Activated CD8-positive, alpha-beta T cell treated with anti-CD3 and anti-CD28 coated beads for 36 hours (primary cell): ENCODE data around the gene PEX16. TPM values are rescaled to one million over a fixed set of nuclear protein-coding genes. Genes with fewer than 3 reads are reported as not detected.
A peak's percentile ranks its signal among the peaks of the same experiment; 100 is the strongest.
"Not testable (repeated sequence)": the region's sequence is repeated elsewhere in the genome, so short reads cannot be mapped to it uniquely, and the experiment has no call there.

Experiments used
- ATAC-seq: fragments of 200-7000 bp; cut with Tn5 transposase; one replicate; pipeline ENCODE4 v1.10.0; 2021; ENCODE audit warnings: mild to moderate bottlenecking, moderate library complexity
- CTCF ChIA-PET: fragments of 350-600 bp; sonication (Branson Sonifier 250); formaldehyde crosslinking; loops from one replicate; lab custom pipeline; 2021; ENCODE audit warnings: antibody characterized with exemption; lab: Charles Lee
- POLR2A ChIA-PET: fragments of 350-600 bp; sonication (Branson Sonifier 250); formaldehyde crosslinking; loops from one replicate; lab custom pipeline; 2021; ENCODE audit warnings: antibody characterized with exemption; lab: Charles Lee
- DNase-seq: peaks from one replicate; pipeline ENCODE4 v3.0.0-alpha.2; 2020
- H3K27ac Mint-ChIP-seq: one replicate; pipeline ENCODE4 v1.8.0; 2021; ENCODE audit warnings: mild to moderate bottlenecking, mixed read lengths
- H3K27me3 Mint-ChIP-seq: one replicate; pipeline ENCODE4 v1.8.0; 2021; ENCODE audit warnings: mixed read lengths
- H3K36me3 Mint-ChIP-seq: one replicate; pipeline ENCODE4 v1.8.0; 2021; ENCODE audit warnings: low read depth, mixed read lengths
- H3K4me1 Mint-ChIP-seq: one replicate; pipeline ENCODE4 v1.8.0; 2021; ENCODE audit warnings: low read depth, mixed read lengths
- H3K4me3 Mint-ChIP-seq: one replicate; pipeline ENCODE4 v1.8.0; 2021; ENCODE audit warnings: mild to moderate bottlenecking, moderate library complexity, mixed read lengths
- H3K9me3 Mint-ChIP-seq: one replicate; pipeline ENCODE4 v1.8.0; 2021; ENCODE audit warnings: mixed read lengths
- CTCF ChIP-seq: fragments of 200-600 bp; IDR thresholded peaks from one replicate; pipeline ENCODE4 v1.8.0; 2022; ENCODE audit warnings: antibody characterized with exemption, mild to moderate bottlenecking
- intact Hi-C: fragments of 100-400 bp; cut with micrococcal nuclease; formaldehyde crosslinking; loops from one replicate; pipeline ENCODE4 v1.10.0; 2022
- total RNA-seq, 2 experiments: library from RNA; stranded (reverse); gene quantifications; one replicate each; pipeline ENCODE4 v1.2.3, GENCODE V29; 2021

Gene PEX16
- total RNA-seq, 2 experiments from 2014 or later, result 34.4 to 35.2 TPM

GRCh38 chr11:45900916-45901617 lies 16.6 kb downstream of the PEX16 start:
- ATAC-seq (no peak), DNase-seq (no peak)
- H3K4me1 Mint-ChIP-seq, result peaks cover 5% of the 10 kb centered on the region
- peak overlapping the region; percentile 57 for H3K4me3 Mint-ChIP-seq
- H3K36me3 Mint-ChIP-seq, result no peaks in the 10 kb centered on the region
- TF ChIP-seq CTCF, result no peak
- ChIA-PET CTCF (no interaction called here), POLR2A (interaction anchor here (0.9 kb wide), 1 partner anchor 17 kb away, joined by 3 read pairs; no protein-coding TSS in a partner anchor)
- intact Hi-C loops, result no loop called here
- H3K27me3 Mint-ChIP-seq, result peaks cover 9% of the 10 kb centered on the region
- no peak overlapping the region for H3K27ac Mint-ChIP-seq
- no peaks in the 10 kb centered on the region for H3K9me3 Mint-ChIP-seq

- H3K4me3 Mint-ChIP-seq, result peak overlapping the region; percentile 57
- H3K9me3 Mint-ChIP-seq, H3K27ac Mint-ChIP-seq, ATAC-seq, intact Hi-C loops, CTCF ChIA-PET, H3K4me1 Mint-ChIP-seq, POLR2A ChIA-PET, H3K36me3 Mint-ChIP-seq, H3K27me3 Mint-ChIP-seq, DNase-seq: not testable (repeated sequence)
Observed at GRCh38 chr11:45900175-45900800, 17.4 kb downstream of the PEX16 start.

GRCh38 chr11:45899448-45900174 lies 18.1 kb downstream of the PEX16 start:
- H3K36me3 Mint-ChIP-seq, result no peaks in the 10 kb centered on the region
- H3K27me3 Mint-ChIP-seq, result peaks cover 13% of the 10 kb centered on the region
- H3K9me3 Mint-ChIP-seq, result no peaks in the 10 kb centered on the region
- DNase-seq (peak; percentile 86), ATAC-seq (peak; percentile 92)
- CTCF ChIA-PET, result interaction anchor here (1.8 kb wide), 1 partner anchor 57 kb away, joined by 5 read pairs; no protein-coding TSS in a partner anchor
- peak overlapping the region; percentile 60 for H3K4me3 Mint-ChIP-seq
- intact Hi-C loops, result no loop called here
- H3K4me1 Mint-ChIP-seq, result peaks cover 4% of the 10 kb centered on the region
- no peak overlapping the region for H3K27ac Mint-ChIP-seq
- POLR2A ChIA-PET, result interaction anchor here (1.0 to 1.1 kb wide), 2 partner anchors 18 to 34 kb away, joined by 3 to 7 read pairs; partner anchors contain the start of gene PEX16
- no peak for TF ChIP-seq CTCF

GRCh38 chr11:45899086-45899447 lies 18.6 kb downstream of the PEX16 start:
- Mint-ChIP-seq H3K36me3 (no peaks in the 10 kb centered on the region), H3K9me3 (no peaks in the 10 kb centered on the region), H3K27me3 (peaks cover 13% of the 10 kb centered on the region), H3K4me1 (peaks cover 4% of the 10 kb centered on the region), H3K4me3 (peak overlapping the region; percentile 60), H3K27ac (no peak overlapping the region)
- no peak for TF ChIP-seq CTCF
- CTCF ChIA-PET, result interaction anchor here (1.8 kb wide), 1 partner anchor 56 kb away, joined by 5 read pairs; no protein-coding TSS in a partner anchor
- POLR2A ChIA-PET, result interaction anchor here (1.0 to 1.1 kb wide), 2 partner anchors 18 to 33 kb away, joined by 3 to 7 read pairs; partner anchors contain the start of gene PEX16
- intact Hi-C loops, result no loop called here
- DNase-seq, result no peak
- ATAC-seq, result no peak

GRCh38 chr11:45897556-45897955 lies 20.1 kb downstream of the PEX16 start:
- no peaks in the 10 kb centered on the region for H3K36me3 Mint-ChIP-seq
- no peaks in the 10 kb centered on the region for H3K9me3 Mint-ChIP-seq
- H3K27ac Mint-ChIP-seq, result no peak overlapping the region
- ChIA-PET POLR2A (interaction anchor here (0.6 to 0.9 kb wide), 2 partner anchors 11 to 17 kb away, joined by 3 read pairs; no protein-coding TSS in a partner anchor), CTCF (interaction anchor here (1.8 kb wide), 1 partner anchor 55 kb away, joined by 5 read pairs; no protein-coding TSS in a partner anchor)
- no peak overlapping the region for H3K4me3 Mint-ChIP-seq
- peaks cover 4% of the 10 kb centered on the region for H3K4me1 Mint-ChIP-seq
- TF ChIP-seq CTCF, result no peak
- no peak for DNase-seq
- peaks cover 15% of the 10 kb centered on the region for H3K27me3 Mint-ChIP-seq
- intact Hi-C loops, result no loop called here
- no peak for ATAC-seq
